SKM-1 (cell line): ENCODE data around the gene TH.

Experiments used
- DNase-seq: peaks from one replicate; lab custom pipeline; 2025; ENCODE audit not compliant: unreplicated experiment; lab: John Stamatoyannopoulos, UW

TH gene

GRCh38 chr11:2209370-2209801 is 37.8 kb upstream of the TH start:
- no peak for DNase-seq

- DNase-seq = no peak
Observed at GRCh38 chr11:2208691-2209369, 37.2 kb upstream of the TH start.

GRCh38 chr11:2207773-2208621 is 36.4 kb upstream of the TH start:
- no peak for DNase-seq

- no peak for DNase-seq
Observed at GRCh38 chr11:2207212-2207611, 35.6 kb upstream of the TH start.

GRCh38 chr11:2205981-2206690 is 34.5 kb upstream of the TH start:
- DNase-seq = no peak

GRCh38 chr11:2205214-2205720 is 33.7 kb upstream of the TH start:
- DNase-seq = no peak

GRCh38 chr11:2204361-2205213 is 33.0 kb upstream of the TH start:
- no peak for DNase-seq

- no peak for DNase-seq
Observed at GRCh38 chr11:2203440-2204259, 32.0 kb upstream of the TH start.

GRCh38 chr11:2202900-2203439 is 31.4 kb upstream of the TH start:
- no peak for DNase-seq

GRCh38 chr11:2202071-2202899 is 30.7 kb upstream of the TH start:
- DNase-seq = no peak

GRCh38 chr11:2201542-2201941 is 29.9 kb upstream of the TH start:
- DNase-seq = no peak

GRCh38 chr11:2200957-2201519 is 29.4 kb upstream of the TH start:
- DNase-seq = no peak

GRCh38 chr11:2200536-2200935 is 28.9 kb upstream of the TH start:
- no peak for DNase-seq

GRCh38 chr11:2199466-2200341 is 28.1 kb upstream of the TH start:
- no peak for DNase-seq

GRCh38 chr11:2198621-2199365 is 27.2 kb upstream of the TH start:
- DNase-seq = no peak

- DNase-seq = no peak
Observed at GRCh38 chr11:2197771-2198520, 26.3 kb upstream of the TH start.
